ENCODE measurements around the gene ZNF211.

The ZNF211 gene

GRCh38 chr19:57667228-57667627 is 34.3 kb downstream of the ZNF211 start:
- Mint-ChIP-seq H3K9me3 (no peaks in the 10 kb centered on the region), H3K4me1 (peaks cover 6% of the 10 kb centered on the region), H3K27me3 (peaks cover 66% of the 10 kb centered on the region)

DNA sequence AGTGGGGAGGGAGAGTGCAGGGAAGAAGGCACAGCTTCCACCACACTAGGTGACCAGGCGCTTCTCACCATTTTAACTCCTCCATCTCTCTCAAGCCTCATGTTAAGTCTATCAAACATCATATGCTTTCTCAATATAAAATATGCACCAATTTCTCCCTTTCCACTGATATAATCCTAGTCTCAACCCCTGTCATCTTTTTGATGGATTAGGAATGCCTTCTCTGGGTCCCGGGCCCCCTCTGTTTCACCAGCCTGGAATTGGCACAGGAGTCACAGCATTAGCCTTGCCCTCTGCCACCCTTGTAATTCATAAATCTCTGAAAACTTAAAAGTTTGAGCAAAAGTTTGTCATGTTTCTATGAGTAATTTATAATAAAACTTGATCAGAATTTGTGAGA is 35.7 kb downstream of the ZNF211 start, which contains the start of gene ZSCAN4:
Gene ZSCAN4 (plus strand): TSS at position 301 of the 400 bp plus-strand sequence. CDS start 7,211 bp downstream, outside the sequence.
- Mint-ChIP-seq H3K9me3 (no peaks in the 10 kb centered on the region), H3K4me1 (peaks cover 6% of the 10 kb centered on the region), H3K27me3 (peaks cover 64% of the 10 kb centered on the region), H3K4me3 (no peak within 1 kb of the TSS), H3K27ac (ENCODE audit: low read depth) (no peak within 1 kb of the TSS), H3K36me3 (ENCODE audit: insufficient read depth) (peaks cover 2% of the 10 kb centered on the region)
- DNase-seq (ENCODE audit: low spot score in 2 of 2) (no peak), ATAC-seq (replicated peaks; ENCODE audit: extremely low read depth, poor library complexity, severe bottlenecking) (no peak)

More at GRCh38 chr19:57667228-57667627, 34.3 kb downstream of the ZNF211 start:
- DNase-seq (ENCODE audit: low spot score in 2 of 2), result no peak
- ATAC-seq (replicated peaks; ENCODE audit: extremely low read depth, poor library complexity, severe bottlenecking), result no peak
- Mint-ChIP-seq H3K36me3 (ENCODE audit: insufficient read depth) (peaks cover 2% of the 10 kb centered on the region), H3K4me3 (no peak overlapping the region), H3K27ac (ENCODE audit: low read depth) (no peak overlapping the region)

DNA sequence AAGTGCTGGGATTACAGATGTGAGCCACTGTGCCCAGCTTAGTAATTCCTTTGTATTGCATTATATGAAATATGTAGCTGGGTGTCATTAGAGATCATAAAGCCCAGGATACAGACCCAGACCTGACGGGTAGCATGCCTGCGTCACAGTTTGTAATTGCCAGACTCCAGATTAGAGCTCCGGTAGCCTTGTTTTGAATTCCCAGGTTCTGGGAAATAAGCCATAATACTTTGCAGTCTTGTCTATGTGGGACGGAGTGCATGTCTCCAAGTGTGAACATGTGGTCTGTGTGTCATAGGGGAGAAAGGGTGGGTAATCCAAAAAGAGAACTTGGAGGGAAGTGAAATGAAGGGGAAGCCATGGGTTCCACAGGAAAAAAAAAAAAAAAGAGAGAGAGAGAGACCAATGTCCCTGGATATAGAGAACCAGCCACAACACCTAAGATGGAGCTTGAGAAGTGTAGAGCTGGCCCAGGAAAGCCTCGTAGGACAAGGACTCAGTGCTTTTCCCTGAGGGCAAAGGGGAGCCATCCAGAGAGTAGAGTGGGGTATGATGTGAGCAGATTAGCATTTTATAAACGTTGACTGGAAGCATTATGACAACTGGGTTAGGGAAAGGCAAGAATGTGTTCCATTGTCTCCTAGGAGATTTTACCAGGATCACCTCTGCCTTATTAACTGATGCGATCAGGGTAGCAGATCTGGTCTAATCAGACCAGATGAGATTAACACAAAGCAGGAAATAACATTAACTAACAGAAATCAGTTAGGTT is 38.3 kb downstream of the ZNF211 start:
- no peak for DNase-seq (ENCODE audit: low spot score in 2 of 2)
- Mint-ChIP-seq H3K27ac (ENCODE audit: low read depth) (no peak overlapping the region), H3K27me3 (peaks cover 42% of the 10 kb centered on the region), H3K4me3 (no peak overlapping the region), H3K4me1 (no peaks in the 10 kb centered on the region), H3K36me3 (ENCODE audit: insufficient read depth) (no peaks in the 10 kb centered on the region), H3K9me3 (no peaks in the 10 kb centered on the region)
- no peak for ATAC-seq (replicated peaks; ENCODE audit: extremely low read depth, poor library complexity, severe bottlenecking)

- no peaks in the 10 kb centered on the region for H3K4me1 Mint-ChIP-seq
- H3K4me3 Mint-ChIP-seq, result no peak overlapping the region
- no peaks in the 10 kb centered on the region for H3K9me3 Mint-ChIP-seq
- ATAC-seq (replicated peaks; ENCODE audit: extremely low read depth, poor library complexity, severe bottlenecking), result no peak
- peaks cover 43% of the 10 kb centered on the region for H3K27me3 Mint-ChIP-seq
- H3K27ac Mint-ChIP-seq (ENCODE audit: low read depth), result no peak overlapping the region
- no peaks in the 10 kb centered on the region for H3K36me3 Mint-ChIP-seq (ENCODE audit: insufficient read depth)
- DNase-seq (ENCODE audit: low spot score in 2 of 2), result no peak
Observed at GRCh38 chr19:57672466-57672865, 39.5 kb downstream of the ZNF211 start.

GRCh38 chr19:57675881-57676280 is 42.9 kb downstream of the ZNF211 start:
- Mint-ChIP-seq H3K27ac (ENCODE audit: low read depth) (no peak overlapping the region), H3K27me3 (peaks cover 24% of the 10 kb centered on the region), H3K4me3 (no peak overlapping the region), H3K36me3 (ENCODE audit: insufficient read depth) (peaks cover 2% of the 10 kb centered on the region), H3K9me3 (no peaks in the 10 kb centered on the region), H3K4me1 (no peaks in the 10 kb centered on the region)
- ATAC-seq (replicated peaks; ENCODE audit: extremely low read depth, poor library complexity, severe bottlenecking), result no peak
- DNase-seq (ENCODE audit: low spot score in 2 of 2), result no peak

DNA sequence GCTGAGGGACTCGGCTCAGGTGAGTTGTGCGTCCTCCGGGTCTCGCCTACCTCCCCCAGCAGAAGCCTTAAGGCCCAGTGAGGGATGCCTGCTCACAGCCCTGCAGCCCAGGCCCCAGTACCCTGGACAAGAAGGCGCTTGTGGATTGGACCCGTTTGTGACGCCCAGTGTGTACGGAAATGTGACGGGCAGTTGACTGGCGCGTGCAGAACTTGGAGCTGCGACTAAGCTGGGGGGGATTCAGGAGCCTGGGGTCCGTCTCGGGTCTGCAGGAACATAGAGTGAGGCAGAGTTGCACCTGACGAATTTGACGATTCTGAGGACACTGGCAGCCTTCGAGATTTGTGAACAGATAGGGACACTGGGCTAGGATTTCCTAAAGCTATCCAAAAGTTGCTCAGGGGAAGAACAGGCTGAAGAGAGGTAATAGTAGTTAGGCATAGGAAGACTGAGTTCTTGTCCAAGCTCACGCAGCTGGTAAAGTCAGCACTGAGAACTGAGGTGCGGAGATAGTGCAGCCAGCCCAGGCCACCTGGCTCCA is 49.3 kb downstream of the ZNF211 start:
- peak overlapping the region; percentile 94 for H3K4me3 Mint-ChIP-seq
- peaks cover 43% of the 10 kb centered on the region for H3K9me3 Mint-ChIP-seq
- no peak for ATAC-seq (replicated peaks; ENCODE audit: extremely low read depth, poor library complexity, severe bottlenecking)
- H3K27ac Mint-ChIP-seq (ENCODE audit: low read depth), result peak overlapping the region; percentile 95
- peaks cover 33% of the 10 kb centered on the region for H3K36me3 Mint-ChIP-seq (ENCODE audit: insufficient read depth)
- no peak for DNase-seq (ENCODE audit: low spot score in 2 of 2)
- peaks cover 37% of the 10 kb centered on the region for H3K4me1 Mint-ChIP-seq
- peaks cover under 1% of the 10 kb centered on the region for H3K27me3 Mint-ChIP-seq

DNA sequence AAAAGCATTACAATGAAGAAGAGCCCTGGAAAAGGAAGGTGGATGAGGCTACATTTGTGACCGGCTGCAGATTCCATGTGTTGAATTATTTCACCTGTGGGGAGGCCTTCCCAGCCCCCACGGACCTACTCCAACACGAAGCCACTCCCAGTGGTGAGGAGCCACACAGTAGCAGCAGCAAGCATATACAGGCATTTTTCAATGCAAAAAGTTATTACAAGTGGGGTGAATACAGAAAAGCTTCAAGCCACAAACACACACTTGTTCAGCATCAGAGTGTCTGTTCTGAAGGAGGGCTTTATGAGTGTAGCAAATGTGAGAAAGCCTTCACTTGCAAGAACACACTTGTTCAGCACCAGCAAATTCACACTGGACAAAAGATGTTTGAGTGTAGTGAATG is 53.8 kb downstream of the ZNF211 start:
- Mint-ChIP-seq H3K9me3 (peaks cover 47% of the 10 kb centered on the region), H3K27me3 (no peaks in the 10 kb centered on the region), H3K36me3 (ENCODE audit: insufficient read depth) (peaks cover 30% of the 10 kb centered on the region), H3K27ac (ENCODE audit: low read depth) (no peak overlapping the region), H3K4me3 (no peak overlapping the region), H3K4me1 (peaks cover 34% of the 10 kb centered on the region)
- DNase-seq (ENCODE audit: low spot score in 2 of 2) (no peak), ATAC-seq (replicated peaks; ENCODE audit: extremely low read depth, poor library complexity, severe bottlenecking) (no peak)

DNA sequence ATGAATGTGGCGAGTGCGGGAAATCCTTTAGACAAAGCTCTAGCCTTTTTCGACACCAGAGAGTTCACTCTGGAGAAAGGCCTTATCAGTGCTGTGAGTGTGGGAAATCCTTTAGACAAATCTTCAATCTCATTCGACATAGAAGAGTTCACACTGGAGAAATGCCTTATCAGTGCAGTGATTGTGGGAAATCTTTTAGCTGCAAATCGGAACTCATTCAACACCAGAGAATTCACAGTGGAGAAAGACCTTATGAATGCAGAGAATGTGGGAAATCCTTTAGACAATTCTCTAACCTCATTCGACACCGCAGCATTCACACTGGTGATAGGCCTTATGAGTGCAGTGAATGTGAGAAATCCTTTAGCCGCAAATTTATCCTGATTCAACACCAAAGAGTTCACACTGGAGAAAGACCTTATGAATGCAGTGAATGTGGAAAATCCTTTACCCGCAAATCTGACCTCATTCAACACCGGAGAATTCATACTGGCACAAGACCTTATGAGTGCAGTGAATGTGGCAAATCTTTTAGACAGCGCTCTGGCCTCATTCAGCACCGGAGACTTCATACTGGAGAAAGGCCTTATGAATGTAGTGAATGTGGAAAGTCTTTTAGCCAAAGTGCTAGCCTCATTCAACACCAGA is 54.5 kb downstream of the ZNF211 start:
- Mint-ChIP-seq H3K27me3 (no peaks in the 10 kb centered on the region), H3K4me1 (peaks cover 26% of the 10 kb centered on the region), H3K9me3 (peaks cover 43% of the 10 kb centered on the region), H3K4me3 (no peak overlapping the region), H3K27ac (ENCODE audit: low read depth) (no peak overlapping the region), H3K36me3 (ENCODE audit: insufficient read depth) (peaks cover 22% of the 10 kb centered on the region)
- ATAC-seq (replicated peaks; ENCODE audit: extremely low read depth, poor library complexity, severe bottlenecking), result no peak
- DNase-seq (ENCODE audit: low spot score in 2 of 2), result no peak

- Mint-ChIP-seq H3K4me1 (peaks cover 19% of the 10 kb centered on the region), H3K9me3 (peaks cover 40% of the 10 kb centered on the region), H3K36me3 (ENCODE audit: insufficient read depth) (peaks cover 18% of the 10 kb centered on the region), H3K27me3 (no peaks in the 10 kb centered on the region), H3K4me3 (no peak overlapping the region), H3K27ac (ENCODE audit: low read depth) (no peak overlapping the region)
- ATAC-seq (replicated peaks; ENCODE audit: extremely low read depth, poor library complexity, severe bottlenecking), result no peak
- no peak for DNase-seq (ENCODE audit: low spot score in 2 of 2)
Observed at GRCh38 chr19:57688011-57688763, 55.2 kb downstream of the ZNF211 start.

- H3K27ac Mint-ChIP-seq (ENCODE audit: low read depth), result no peak overlapping the region
- peaks cover 35% of the 10 kb centered on the region for H3K9me3 Mint-ChIP-seq
- H3K36me3 Mint-ChIP-seq (ENCODE audit: insufficient read depth), result peaks cover 13% of the 10 kb centered on the region
- no peak overlapping the region for H3K4me3 Mint-ChIP-seq
- ATAC-seq (replicated peaks; ENCODE audit: extremely low read depth, poor library complexity, severe bottlenecking) (no peak), DNase-seq (ENCODE audit: low spot score in 2 of 2) (no peak)
- H3K4me1 Mint-ChIP-seq, result peaks cover 3% of the 10 kb centered on the region
- H3K27me3 Mint-ChIP-seq, result no peaks in the 10 kb centered on the region
Observed at GRCh38 chr19:57689750-57690149, 56.8 kb downstream of the ZNF211 start.
